Measurements from ENCODE around the gene ZNF564. TPM values are rescaled to one million over a fixed set of nuclear protein-coding genes. Genes with fewer than 3 reads are reported as not detected.

Gene ZNF564
- total and polyA plus RNA-seq, 2 of the 13 experiments (the other 11 are each of a cell fraction or from before 2014, with no cell fraction given), result 2.3 to 11.1 TPM

GRCh38 chr19:12551060-12551832 lies at the start of gene ZNF564 (continued):
- TF ChIP-seq SUZ12 (IDR thresholded peaks at IDR 0.05; ENCODE audit: low read depth, low read length) (no peak), SAFB2 (CRISPR knock-in tag; IDR thresholded peaks at IDR 0.05; ENCODE audit: borderline replicate concordance, low read depth) (peak; percentile 93), TERF1 (CRISPR knock-in tag; IDR thresholded peaks at IDR 0.05) (no peak), KAT7 (CRISPR knock-in tag; IDR thresholded peaks at IDR 0.05; ENCODE audit: borderline replicate concordance) (peak; percentile 34; the same call in 1 of the 2 replicates), CAMTA2 (CRISPR knock-in tag; IDR thresholded peaks at IDR 0.05; ENCODE audit: borderline replicate concordance) (peak; percentile 95; the same call in 1 of the 2 replicates), TMF1 (CRISPR knock-in tag; IDR thresholded peaks at IDR 0.05; ENCODE audit: low read depth) (no peak), THAP8 (CRISPR knock-in tag; IDR thresholded peaks at IDR 0.05; ENCODE audit: borderline replicate concordance) (0 out of 2 replicates have a peak, but pooled peaks have one; percentile 19), ZBTB3 (CRISPR knock-in tag; IDR thresholded peaks at IDR 0.05; ENCODE audit: borderline replicate concordance, low read depth) (no peak), CCDC6 (CRISPR knock-in tag; IDR thresholded peaks at IDR 0.05) (peak; percentile 63; the same call in 1 of the 2 replicates), ZNF761 (CRISPR knock-in tag; conservative IDR thresholded peaks at IDR 0.05) (peak; percentile 30; the same call in 1 of the 2 replicates), ZNF773 (CRISPR knock-in tag; IDR thresholded peaks at IDR 0.05; ENCODE audit: borderline replicate concordance) (no peak), ZNF567 (CRISPR knock-in tag; IDR thresholded peaks at IDR 0.05; ENCODE audit: borderline replicate concordance) (no peak; the same call in 1 of the 2 replicates), ZNF609 (CRISPR knock-in tag; IDR thresholded peaks at IDR 0.05; ENCODE audit: borderline replicate concordance) (no peak), ZNF674 (CRISPR knock-in tag; IDR thresholded peaks at IDR 0.05; ENCODE audit: low read depth) (0 out of 2 replicates have a peak, but pooled peaks have one; percentile 48), CBFB (CRISPR knock-in tag; IDR thresholded peaks at IDR 0.05) (peak; percentile 50), SKIL (CRISPR knock-in tag; IDR thresholded peaks at IDR 0.05; ENCODE audit: borderline replicate concordance) (0 out of 2 replicates have a peak, but pooled peaks have one; percentile 37), ZMYM4 (CRISPR knock-in tag; IDR thresholded peaks at IDR 0.05) (peak; percentile 88)
